Thyroid gland (tissue), 4 donors: ENCODE data around the gene MKI67.

Source experiments
- POLR2A ChIP-seq, 2 donors: fragments of 450-650 bp; IDR thresholded peaks; one replicate each; pipeline ENCODE4 v1.6.1; 2017; ENCODE audit warnings: antibody characterized with exemption in 2 of 2, mild to moderate bottlenecking in 2 of 2, moderate library complexity in 1 of 2
- TF ChIP-seq, protein P1 (sequence below), 6 experiments: fragments of 200-600 bp in 3 of 6; fragments of 450-650 bp in 3 of 6; sonication (generic) in 3 of 6; IDR thresholded peaks; one replicate each; pipeline ENCODE4 v1.5.1; 2016 to 2019; ENCODE audit warnings: antibody characterized with exemption in 6 of 6, mild to moderate bottlenecking in 2 of 6, inconsistent platforms in 1 of 6, moderate library complexity in 1 of 6

DNA sequence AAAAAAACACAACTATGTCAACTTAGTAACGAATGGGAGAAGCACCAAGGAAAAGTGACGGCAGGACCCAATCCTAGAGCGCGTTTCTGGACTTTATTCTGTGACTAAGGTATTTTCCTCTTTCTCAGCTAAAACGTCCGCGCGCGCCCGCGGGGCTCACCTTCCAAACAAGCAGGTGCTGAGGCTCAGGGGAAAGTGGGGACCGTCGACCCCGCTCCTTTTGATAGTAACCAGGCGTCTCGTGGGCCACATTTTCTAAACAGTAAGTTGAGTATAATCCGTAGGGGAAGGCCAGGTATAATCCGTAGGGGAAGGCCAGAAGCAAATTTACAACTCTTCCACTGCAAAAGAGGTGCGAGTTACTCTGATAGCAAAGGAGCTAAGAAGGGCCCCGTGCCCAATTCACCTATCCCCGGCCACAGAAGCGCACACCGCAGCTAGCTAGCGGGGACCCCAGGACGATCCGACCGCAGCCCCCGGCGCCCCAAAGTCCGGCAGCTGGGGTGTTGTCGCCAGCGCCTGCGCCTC is 743 bp downstream of the MKI67 start:
- TF ChIP-seq, protein P1, sequence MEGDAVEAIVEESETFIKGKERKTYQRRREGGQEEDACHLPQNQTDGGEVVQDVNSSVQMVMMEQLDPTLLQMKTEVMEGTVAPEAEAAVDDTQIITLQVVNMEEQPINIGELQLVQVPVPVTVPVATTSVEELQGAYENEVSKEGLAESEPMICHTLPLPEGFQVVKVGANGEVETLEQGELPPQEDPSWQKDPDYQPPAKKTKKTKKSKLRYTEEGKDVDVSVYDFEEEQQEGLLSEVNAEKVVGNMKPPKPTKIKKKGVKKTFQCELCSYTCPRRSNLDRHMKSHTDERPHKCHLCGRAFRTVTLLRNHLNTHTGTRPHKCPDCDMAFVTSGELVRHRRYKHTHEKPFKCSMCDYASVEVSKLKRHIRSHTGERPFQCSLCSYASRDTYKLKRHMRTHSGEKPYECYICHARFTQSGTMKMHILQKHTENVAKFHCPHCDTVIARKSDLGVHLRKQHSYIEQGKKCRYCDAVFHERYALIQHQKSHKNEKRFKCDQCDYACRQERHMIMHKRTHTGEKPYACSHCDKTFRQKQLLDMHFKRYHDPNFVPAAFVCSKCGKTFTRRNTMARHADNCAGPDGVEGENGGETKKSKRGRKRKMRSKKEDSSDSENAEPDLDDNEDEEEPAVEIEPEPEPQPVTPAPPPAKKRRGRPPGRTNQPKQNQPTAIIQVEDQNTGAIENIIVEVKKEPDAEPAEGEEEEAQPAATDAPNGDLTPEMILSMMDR (IDR thresholded peaks at IDR 0.05), result no peak
- TF ChIP-seq POLR2A (IDR thresholded peaks at IDR 0.05), result no peak
